PFSK-1 (cell line): ENCODE results near the gene MAMLD1.

Source experiments
- TAF1 ChIP-seq: IDR thresholded peaks from 2 replicates; pipeline ENCODE4 v1.6.1; 2012; ENCODE audit warnings: low read length, control low read depth, borderline replicate concordance; ENCODE audit not compliant: insufficient read depth
- TF ChIP-seq, protein P1 (sequence below), 2 experiments: IDR thresholded peaks; 2 replicates each; pipeline versions ENCODE4 v1.6.1 to v1.8.0; 2011 to 2012; ENCODE audit warnings: low read depth in 2 of 2, low read length in 2 of 2, control low read depth in 1 of 2, inconsistent platforms in 1 of 2, mild to moderate bottlenecking in 1 of 2, moderate library complexity in 1 of 2; ENCODE audit not compliant: insufficient read depth in 1 of 2

- TF ChIP-seq, protein P1, sequence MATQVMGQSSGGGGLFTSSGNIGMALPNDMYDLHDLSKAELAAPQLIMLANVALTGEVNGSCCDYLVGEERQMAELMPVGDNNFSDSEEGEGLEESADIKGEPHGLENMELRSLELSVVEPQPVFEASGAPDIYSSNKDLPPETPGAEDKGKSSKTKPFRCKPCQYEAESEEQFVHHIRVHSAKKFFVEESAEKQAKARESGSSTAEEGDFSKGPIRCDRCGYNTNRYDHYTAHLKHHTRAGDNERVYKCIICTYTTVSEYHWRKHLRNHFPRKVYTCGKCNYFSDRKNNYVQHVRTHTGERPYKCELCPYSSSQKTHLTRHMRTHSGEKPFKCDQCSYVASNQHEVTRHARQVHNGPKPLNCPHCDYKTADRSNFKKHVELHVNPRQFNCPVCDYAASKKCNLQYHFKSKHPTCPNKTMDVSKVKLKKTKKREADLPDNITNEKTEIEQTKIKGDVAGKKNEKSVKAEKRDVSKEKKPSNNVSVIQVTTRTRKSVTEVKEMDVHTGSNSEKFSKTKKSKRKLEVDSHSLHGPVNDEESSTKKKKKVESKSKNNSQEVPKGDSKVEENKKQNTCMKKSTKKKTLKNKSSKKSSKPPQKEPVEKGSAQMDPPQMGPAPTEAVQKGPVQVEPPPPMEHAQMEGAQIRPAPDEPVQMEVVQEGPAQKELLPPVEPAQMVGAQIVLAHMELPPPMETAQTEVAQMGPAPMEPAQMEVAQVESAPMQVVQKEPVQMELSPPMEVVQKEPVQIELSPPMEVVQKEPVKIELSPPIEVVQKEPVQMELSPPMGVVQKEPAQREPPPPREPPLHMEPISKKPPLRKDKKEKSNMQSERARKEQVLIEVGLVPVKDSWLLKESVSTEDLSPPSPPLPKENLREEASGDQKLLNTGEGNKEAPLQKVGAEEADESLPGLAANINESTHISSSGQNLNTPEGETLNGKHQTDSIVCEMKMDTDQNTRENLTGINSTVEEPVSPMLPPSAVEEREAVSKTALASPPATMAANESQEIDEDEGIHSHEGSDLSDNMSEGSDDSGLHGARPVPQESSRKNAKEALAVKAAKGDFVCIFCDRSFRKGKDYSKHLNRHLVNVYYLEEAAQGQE (IDR thresholded peaks at IDR 0.05; ENCODE audit: insufficient read depth in 1 of 2, low read depth in 2 of 2, low read length in 2 of 2): no peak
- TF ChIP-seq TAF1: 0 out of 2 replicates have a peak, but pooled peaks have one; percentile 17
Observed at GRCh38 chrX:150361777-150362351, 1.3 kb upstream of the MAMLD1 start.
